Mammary epithelial cell (primary cell): ENCODE results near the gene MICU1.
"Not testable (repeated sequence)": the region's sequence is repeated elsewhere in the genome, so short reads cannot be mapped to it uniquely, and the experiment has no call there.

Experiments
- CTCF ChIP-seq, 2 donors: IDR thresholded peaks in 1 of 2; conservative IDR thresholded peaks in 1 of 2; 2 replicates each; pipeline ENCODE4 v1.5.1; 2011 to 2012; ENCODE audit warnings: inconsistent platforms in 2 of 2, low read length in 2 of 2, mild to moderate bottlenecking in 2 of 2, control low read depth in 1 of 2, low read depth in 1 of 2; ENCODE audit not compliant: insufficient read depth in 1 of 2; ENCODE audit errors: extremely low read depth in 1 of 2
- EZH2 ChIP-seq: IDR thresholded peaks from 2 replicates; pipeline ENCODE4 v1.6.1; 2012; ENCODE audit warnings: low read length, inconsistent platforms, borderline replicate concordance

- not testable (repeated sequence) for TF ChIP-seq CTCF (conservative IDR thresholded peaks at IDR 0.05 in 1 of 2, IDR thresholded peaks at IDR 0.05 in 1 of 2; ENCODE audit: extremely low read depth in 1 of 2, insufficient read depth in 1 of 2, low read depth in 1 of 2, low read length in 2 of 2); EZH2
Measured at GRCh38 chr10:72384982-72385381, 240.9 kb downstream of the MICU1 start.
